Fibroblast of lung (primary cell): ENCODE data around the gene TMEM178A.

Source experiments
- CTCF ChIP-seq, 2 donors: IDR thresholded peaks in 1 of 2; conservative IDR thresholded peaks in 1 of 2; 1 replicate in 1 of 2; 2 replicates in 1 of 2; pipeline ENCODE4 v1.5.1; 2011 to 2012; ENCODE audit warnings: low read length in 2 of 2, control low read depth in 1 of 2, inconsistent platforms in 1 of 2, low read depth in 1 of 2, mild to moderate bottlenecking in 1 of 2
- EZH2 ChIP-seq: IDR thresholded peaks from 2 replicates; pipeline ENCODE4 v1.5.1; 2012; ENCODE audit warnings: low read length, control low read depth, mild to moderate bottlenecking; ENCODE audit errors: missing control alignments

- TF ChIP-seq CTCF (conservative IDR thresholded peaks at IDR 0.05 in 1 of 2, IDR thresholded peaks at IDR 0.05 in 1 of 2; ENCODE audit: low read depth in 1 of 2, low read length in 2 of 2) (no peak), EZH2 (no peak)
Measured at GRCh38 chr2:39625193-39625926, 40.4 kb upstream of the TMEM178A start.
